HepG2 (cell line): ENCODE results near the gene SEMA4C. TPM values are rescaled to one million over a fixed set of nuclear protein-coding genes. Genes with fewer than 3 reads are reported as not detected.

Experiments
- BORCS8-MEF2B ChIP-seq: sonication (generic); formaldehyde crosslinking; IDR thresholded peaks from 2 replicates; pipeline ENCODE4 v1.8.0; 2022; ENCODE audit warnings: mild to moderate bottlenecking, missing genetic modification reagents
- HDAC1 ChIP-seq: sonication (generic); formaldehyde crosslinking; IDR thresholded peaks from 2 replicates; pipeline ENCODE4 v1.5.1; 2020; ENCODE audit warnings: mild to moderate bottlenecking, missing genetic modification reagents
- PHF5A ChIP-seq: IDR thresholded peaks from one replicate; pipeline ENCODE4 v1.6.1; 2018; ENCODE audit warnings: low read depth, missing genetic modification reagents; ENCODE audit not compliant: unreplicated experiment
- POGZ ChIP-seq: sonication (generic); formaldehyde crosslinking; IDR thresholded peaks from 2 replicates; pipeline ENCODE4 v1.4.0; 2020; ENCODE audit warnings: mild to moderate bottlenecking, missing genetic modification reagents
- RBM22 ChIP-seq: fragments of 200-400 bp; formaldehyde crosslinking; optimal IDR thresholded peaks from 2 replicates; pipeline ENCODE3; 2017; ENCODE audit warnings: mild to moderate bottlenecking, low read length, moderate library complexity
- SIN3A ChIP-seq: IDR thresholded peaks from 2 replicates; pipeline ENCODE4 v1.6.1; 2011; ENCODE audit warnings: low read depth, mild to moderate bottlenecking, control low read depth, low read length, borderline replicate concordance
- SIX4 ChIP-seq: sonication (generic); formaldehyde crosslinking; IDR thresholded peaks from 2 replicates; pipeline ENCODE4 v1.4.0; 2020; ENCODE audit warnings: missing genetic modification reagents
- SNAPC4 ChIP-seq: sonication (generic); formaldehyde crosslinking; IDR thresholded peaks from 2 replicates; pipeline ENCODE4 v1.4.0; 2020; ENCODE audit warnings: mild to moderate bottlenecking, missing genetic modification reagents
- SPEN ChIP-seq: sonication (generic); formaldehyde crosslinking; IDR thresholded peaks from 2 replicates; pipeline ENCODE4 v1.5.1; 2020; ENCODE audit warnings: low read depth, mild to moderate bottlenecking, missing genetic modification reagents
- SRF ChIP-seq: IDR thresholded peaks from 2 replicates; pipeline ENCODE4 v1.6.1; 2011; ENCODE audit warnings: mild to moderate bottlenecking, low read depth, low read length, moderate library complexity
- ZBTB3 ChIP-seq: sonication (generic); formaldehyde crosslinking; IDR thresholded peaks from 2 replicates; pipeline ENCODE4 v1.4.0; 2020; ENCODE audit warnings: low read depth, mild to moderate bottlenecking, moderate library complexity, missing genetic modification reagents, borderline replicate concordance
- ZNF282 ChIP-seq: fragments of 450-650 bp; IDR thresholded peaks from 2 replicates; pipeline ENCODE4 v1.6.1; 2018; ENCODE audit not compliant: partially characterized antibody
- ZNF296 ChIP-seq: sonication (generic); formaldehyde crosslinking; conservative IDR thresholded peaks from 2 replicates; pipeline ENCODE4 v1.5.0; 2020; ENCODE audit warnings: mild to moderate bottlenecking, missing genetic modification reagents
- ZNF446 ChIP-seq: sonication (generic); formaldehyde crosslinking; IDR thresholded peaks from 2 replicates; pipeline ENCODE4 v1.5.0; 2020; ENCODE audit warnings: mild to moderate bottlenecking, missing genetic modification reagents
- ZNF619 ChIP-seq: sonication (generic); formaldehyde crosslinking; IDR thresholded peaks from 2 replicates; pipeline ENCODE4 v1.4.0; 2020; ENCODE audit warnings: mild to moderate bottlenecking, missing genetic modification reagents
- ZNF788 ChIP-seq: sonication (generic); formaldehyde crosslinking; IDR thresholded peaks from 2 replicates; pipeline ENCODE4 v1.5.0; 2020; ENCODE audit warnings: mild to moderate bottlenecking, missing genetic modification reagents, borderline replicate concordance
- polyA plus RNA-seq, 8 experiments: library from polyadenylated mRNA; depleted of rRNA in 3 of 8; stranded (reverse) in 7 of 8; unstranded in 1 of 8; fragments of >200 nt; fragmentation: Illumina TruSeq in 4 of 8; extraction: Trizol in 4 of 8; gene quantifications; 2 replicates each; pipeline versions ENCODE4 v1.2.1 to v1.2.3, GENCODE V29; 2011 to 2016; ENCODE audit warnings: low read depth in 4 of 8, missing spikeins in 1 of 8, mixed read lengths in 1 of 8; ENCODE audit not compliant: insufficient read depth in 1 of 8
- total RNA-seq, 5 experiments: library from RNA; depleted of rRNA; stranded (reverse); fragments of >200 nt; fragmentation: Illumina TruSeq; extraction: Trizol; gene quantifications; 2 replicates each; pipeline ENCODE4 v1.2.3, GENCODE V29; 2016; ENCODE audit warnings: low read depth in 1 of 5
- TF ChIP-seq, protein P1 (sequence below): sonication (generic); formaldehyde crosslinking; IDR thresholded peaks from 2 replicates; pipeline ENCODE4 v1.4.0; 2020; ENCODE audit warnings: missing genetic modification reagents
- TF ChIP-seq, protein P2 (sequence below): sonication (generic); formaldehyde crosslinking; IDR thresholded peaks from 2 replicates; pipeline ENCODE4 v1.8.0; 2022; ENCODE audit warnings: mild to moderate bottlenecking, missing genetic modification reagents, borderline replicate concordance

SEMA4C gene
- total and polyA plus RNA-seq, 2 of the 13 experiments (the other 11 are each of a cell fraction or from before 2014, with no cell fraction given), result 25.9 to 46.6 TPM

DNA sequence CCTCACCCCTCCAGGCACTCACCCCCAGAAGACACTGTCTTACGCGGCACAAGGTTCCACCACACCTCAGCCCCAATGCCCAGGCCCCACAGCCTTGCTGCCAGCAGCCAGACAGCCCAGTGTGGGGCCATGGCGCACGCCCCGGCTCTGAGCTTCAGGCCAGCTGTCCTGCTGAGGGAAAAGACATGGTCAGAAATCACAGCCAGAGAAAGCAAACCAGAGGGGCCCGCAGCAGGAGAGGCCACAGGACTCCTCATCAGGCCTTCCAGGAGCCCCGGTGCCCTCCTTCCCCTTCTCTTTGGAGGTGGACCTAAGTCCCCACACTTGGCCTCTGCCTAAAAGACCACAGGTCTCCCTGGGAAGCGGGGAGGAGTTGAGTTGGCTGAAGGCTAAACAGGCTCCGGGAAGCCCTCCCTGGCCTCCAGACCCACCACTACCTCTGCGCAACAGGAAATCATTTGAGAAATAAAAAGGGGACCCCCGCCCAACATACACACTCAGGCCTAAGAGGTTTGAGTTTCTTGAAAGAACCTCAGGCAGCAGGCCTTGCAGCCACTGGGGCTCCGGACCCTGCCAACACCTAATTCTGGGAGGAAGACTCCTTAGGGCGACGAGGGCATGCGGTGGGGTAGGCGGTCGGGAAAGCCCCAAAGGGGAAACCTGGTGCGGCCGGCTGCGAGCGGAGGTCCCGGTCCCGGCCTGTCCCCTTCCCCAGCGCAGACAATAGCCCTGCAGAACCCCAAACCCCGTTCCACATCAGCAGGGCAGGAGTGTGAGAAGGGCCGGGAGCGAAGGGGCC, 1.9 kb downstream of the SEMA4C start (continued):
- TF ChIP-seq SNAPC4 (CRISPR knock-in tag) (peak; percentile 84), HDAC1 (CRISPR knock-in tag) (no peak), SIN3A (no peak), POGZ (CRISPR knock-in tag) (no peak), ZBTB3 (peak; percentile 87; the same call in 1 of the 2 replicates), SPEN (no peak), BORCS8-MEF2B (CRISPR knock-in tag) (no peak), ZNF282 (no peak), SRF (no peak), ZNF619 (CRISPR knock-in tag) (no peak), ZNF296 (CRISPR knock-in tag) (peak; percentile 92), SIX4 (CRISPR knock-in tag) (no peak), ZNF446 (CRISPR knock-in tag) (0 out of 2 replicates have a peak, but pooled peaks have one; percentile 9), RBM22 (no peak), ZNF788 (CRISPR knock-in tag) (no peak), PHF5A (CRISPR knock-in tag) (peak; percentile 19)
- TF ChIP-seq, protein P1, sequence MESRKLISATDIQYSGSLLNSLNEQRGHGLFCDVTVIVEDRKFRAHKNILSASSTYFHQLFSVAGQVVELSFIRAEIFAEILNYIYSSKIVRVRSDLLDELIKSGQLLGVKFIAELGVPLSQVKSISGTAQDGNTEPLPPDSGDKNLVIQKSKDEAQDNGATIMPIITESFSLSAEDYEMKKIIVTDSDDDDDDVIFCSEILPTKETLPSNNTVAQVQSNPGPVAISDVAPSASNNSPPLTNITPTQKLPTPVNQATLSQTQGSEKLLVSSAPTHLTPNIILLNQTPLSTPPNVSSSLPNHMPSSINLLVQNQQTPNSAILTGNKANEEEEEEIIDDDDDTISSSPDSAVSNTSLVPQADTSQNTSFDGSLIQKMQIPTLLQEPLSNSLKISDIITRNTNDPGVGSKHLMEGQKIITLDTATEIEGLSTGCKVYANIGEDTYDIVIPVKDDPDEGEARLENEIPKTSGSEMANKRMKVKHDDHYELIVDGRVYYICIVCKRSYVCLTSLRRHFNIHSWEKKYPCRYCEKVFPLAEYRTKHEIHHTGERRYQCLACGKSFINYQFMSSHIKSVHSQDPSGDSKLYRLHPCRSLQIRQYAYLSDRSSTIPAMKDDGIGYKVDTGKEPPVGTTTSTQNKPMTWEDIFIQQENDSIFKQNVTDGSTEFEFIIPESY, result no peak
- TF ChIP-seq, protein P2, sequence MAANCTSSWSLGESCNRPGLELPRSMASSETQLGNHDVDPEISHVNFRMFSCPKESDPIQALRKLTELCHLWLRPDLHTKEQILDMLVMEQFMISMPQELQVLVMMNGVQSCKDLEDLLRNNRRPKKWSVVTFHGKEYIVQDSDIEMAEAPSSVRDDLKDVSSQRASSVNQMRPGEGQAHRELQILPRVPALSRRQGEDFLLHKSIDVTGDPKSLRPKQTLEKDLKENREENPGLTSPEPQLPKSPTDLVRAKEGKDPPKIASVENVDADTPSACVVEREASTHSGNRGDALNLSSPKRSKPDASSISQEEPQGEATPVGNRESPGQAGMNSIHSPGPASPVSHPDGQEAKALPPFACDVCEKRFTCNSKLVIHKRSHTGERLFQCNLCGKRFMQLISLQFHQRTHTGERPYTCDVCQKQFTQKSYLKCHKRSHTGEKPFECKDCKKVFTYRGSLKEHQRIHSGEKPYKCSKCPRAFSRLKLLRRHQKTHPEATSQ (CRISPR knock-in tag), result no peak
